NCI-H774 (cell line): ENCODE data around the gene TLX3.
A peak's percentile ranks its signal among the peaks of the same experiment; 100 is the strongest.

ENCODE experiments used
- DNase-seq: peaks from one replicate; lab custom pipeline; 2025; lab: John Stamatoyannopoulos, UW

TLX3 gene

GRCh38 chr5:171306166-171306565 lies 2.9 kb upstream of the TLX3 start:
- no peak for DNase-seq

- DNase-seq: no peak
Observed at GRCh38 chr5:171306781-171307591, 2.1 kb upstream of the TLX3 start.

GRCh38 chr5:171307789-171308452 lies 1.1 kb upstream of the TLX3 start:
- DNase-seq: no peak

- DNase-seq: no peak
Observed at GRCh38 chr5:171309276-171310211, 496 bp downstream of the TLX3 start.

GRCh38 chr5:171310212-171310818 lies 1.3 kb downstream of the TLX3 start:
- no peak for DNase-seq

GRCh38 chr5:171310819-171311321 lies 1.8 kb downstream of the TLX3 start:
- DNase-seq: no peak

- DNase-seq: peak; percentile 45
Observed at GRCh38 chr5:171311322-171312077, 2.5 kb downstream of the TLX3 start.

GRCh38 chr5:171312129-171312974 lies 3.3 kb downstream of the TLX3 start:
- peak; percentile 10 for DNase-seq

- DNase-seq: no peak
Observed at GRCh38 chr5:171313481-171314206, 4.6 kb downstream of the TLX3 start.

- no peak for DNase-seq
Observed at GRCh38 chr5:171314728-171315385, 5.8 kb downstream of the TLX3 start.

- DNase-seq: no peak
Observed at GRCh38 chr5:171315386-171315891, 6.4 kb downstream of the TLX3 start.

- no peak for DNase-seq
Observed at GRCh38 chr5:171315925-171316257, 6.8 kb downstream of the TLX3 start.

- DNase-seq: no peak
Observed at GRCh38 chr5:171316258-171317121, 7.4 kb downstream of the TLX3 start.

GRCh38 chr5:171317230-171317629 lies 8.2 kb downstream of the TLX3 start:
- DNase-seq: no peak

- no peak for DNase-seq
Observed at GRCh38 chr5:171318026-171318425, 9.0 kb downstream of the TLX3 start.

GRCh38 chr5:171321447-171321846 lies 12.4 kb downstream of the TLX3 start:
- DNase-seq: no peak

GRCh38 chr5:171322527-171322926 lies 13.5 kb downstream of the TLX3 start:
- DNase-seq: no peak

- DNase-seq: no peak
Observed at GRCh38 chr5:171323007-171323406, 14.0 kb downstream of the TLX3 start.
